Neural cell (in vitro differentiated cells): ENCODE results near the gene HS6ST3. TPM values are rescaled to one million over a fixed set of nuclear protein-coding genes. Genes with fewer than 3 reads are reported as not detected.

Source experiments
- H2AFZ ChIP-seq: fragments of 200-600, 300-800 bp; sonication (generic), shearing (Covaris generic); 2 replicates; pipeline ENCODE4 v1.6.0; 2014; ENCODE audit warnings: low read depth, mild to moderate bottlenecking, antibody characterized with exemption, low read length, moderate library complexity
- H3F3A ChIP-seq: fragments of 200-600 bp; shearing (Covaris generic); 2 replicates; pipeline ENCODE4 v1.6.1; 2016; ENCODE audit warnings: mild to moderate bottlenecking, moderate library complexity, mixed read lengths, antibody characterized with exemption, low read length; ENCODE audit not compliant: insufficient read depth, poor library complexity, severe bottlenecking
- H3K27ac ChIP-seq: fragments of 200-600, 300-800 bp; sonication (generic), shearing (Covaris generic); 2 replicates; pipeline ENCODE4 v1.5.1; 2014; ENCODE audit warnings: mild to moderate bottlenecking, low read length, moderate library complexity
- H3K27me3 ChIP-seq: fragments of 300-800, 200-600 bp; sonication (generic), shearing (Covaris generic); 2 replicates; pipeline ENCODE4 v1.6.0; 2014; ENCODE audit warnings: mild to moderate bottlenecking, low read depth, low read length, moderate library complexity; ENCODE audit not compliant: insufficient read depth
- H3K36me3 ChIP-seq: fragments of 300-800, 200-600 bp; sonication (generic), shearing (Covaris generic); 2 replicates; pipeline ENCODE4 v1.5.1; 2014; ENCODE audit warnings: mild to moderate bottlenecking, antibody characterized with exemption, low read length, moderate library complexity; ENCODE audit not compliant: insufficient read depth
- H3K4me2 ChIP-seq: fragments of 300-800, 200-600 bp; sonication (generic), shearing (Covaris generic); 2 replicates; pipeline ENCODE4 v1.6.0; 2014; ENCODE audit warnings: mild to moderate bottlenecking, low read length
- H3K4me3 ChIP-seq: fragments of 300-800, 200-600 bp; sonication (generic), shearing (Covaris generic); 2 replicates; pipeline ENCODE4 v1.5.1; 2014; ENCODE audit warnings: mild to moderate bottlenecking, low read length, moderate library complexity
- H3K79me2 ChIP-seq: fragments of 200-600 bp; shearing (Covaris generic); replicated peaks from 2 replicates; pipeline ENCODE4 v1.6.0; 2014; ENCODE audit warnings: mild to moderate bottlenecking, low read length, moderate library complexity; ENCODE audit not compliant: insufficient read depth
- H3K9ac ChIP-seq: fragments of 300-800, 200-600 bp; sonication (generic), shearing (Covaris generic); 2 replicates; pipeline ENCODE4 v1.6.1; 2016; ENCODE audit warnings: mild to moderate bottlenecking, low read length, mixed read lengths
- H3K9me2 ChIP-seq: fragments of 200-600 bp; shearing (Covaris generic); 2 replicates; pipeline ENCODE4 v1.6.1; 2016; ENCODE audit warnings: mild to moderate bottlenecking, low read length, mixed read lengths; ENCODE audit not compliant: insufficient read depth
- H3K9me3 ChIP-seq: fragments of 200-600, 300-800 bp; sonication (generic), shearing (Covaris generic); 2 replicates; pipeline ENCODE4 v1.6.1; 2016; ENCODE audit warnings: mild to moderate bottlenecking, mixed run types, low read length, moderate library complexity, mixed read lengths
- H4K20me1 ChIP-seq: fragments of 200-600 bp; shearing (Covaris generic); 2 replicates; pipeline ENCODE4 v1.6.1; 2016; ENCODE audit warnings: mild to moderate bottlenecking, mixed run types; ENCODE audit not compliant: insufficient read depth
- EP300 ChIP-seq: fragments of 450-650 bp; conservative IDR thresholded peaks from 2 replicates; pipeline ENCODE4 v1.6.1; 2014; ENCODE audit warnings: antibody characterized with exemption, mild to moderate bottlenecking, moderate library complexity; ENCODE audit not compliant: poor library complexity, severe bottlenecking
- EZH2 ChIP-seq: fragments of 200-600, 300-800 bp; shearing (Covaris generic), sonication (generic); IDR thresholded peaks from 2 replicates; pipeline ENCODE4 v1.6.1; 2014; ENCODE audit warnings: antibody characterized with exemption, low read length, borderline replicate concordance, mild to moderate bottlenecking; ENCODE audit not compliant: insufficient read depth, poor library complexity, severe bottlenecking
- MXI1 ChIP-seq: fragments of 450-650 bp; conservative IDR thresholded peaks from 2 replicates; pipeline ENCODE4 v1.6.1; 2014; ENCODE audit warnings: antibody characterized with exemption, mild to moderate bottlenecking; ENCODE audit not compliant: poor library complexity, severe bottlenecking
- POLR2AphosphoS5 ChIP-seq: IDR thresholded peaks from 2 replicates; pipeline ENCODE4 v1.6.1; 2012
- RAD21 ChIP-seq: fragments of 450-650 bp; conservative IDR thresholded peaks from 2 replicates; pipeline ENCODE4 v1.6.1; 2014; ENCODE audit warnings: antibody characterized with exemption, mild to moderate bottlenecking, moderate library complexity
- SMC3 ChIP-seq: fragments of 450-650 bp; conservative IDR thresholded peaks from 2 replicates; pipeline ENCODE4 v1.6.1; 2014; ENCODE audit warnings: antibody characterized with exemption, mild to moderate bottlenecking, moderate library complexity; ENCODE audit not compliant: poor library complexity
- TAF1 ChIP-seq: IDR thresholded peaks from 2 replicates; pipeline ENCODE4 v1.6.1; 2012; ENCODE audit warnings: low read depth
- polyA plus RNA-seq: library from polyadenylated mRNA; depleted of rRNA; stranded (reverse); fragments of >200 nt; gene quantifications from 2 replicates; pipeline ENCODE4 v1.2.3, GENCODE V29; 2014
- TF ChIP-seq, protein P1 (sequence below): fragments of 450-650 bp; IDR thresholded peaks from 2 replicates; pipeline ENCODE4 v1.5.1; 2014; ENCODE audit warnings: antibody characterized with exemption, mild to moderate bottlenecking, moderate library complexity; ENCODE audit not compliant: poor library complexity, severe bottlenecking
- TF ChIP-seq, protein P2 (sequence below): IDR thresholded peaks from 2 replicates; pipeline ENCODE4 v1.6.1; 2012; ENCODE audit warnings: borderline replicate concordance

Gene HS6ST3
- polyA plus RNA-seq, 1 donor from 2014 or later = 10.9 TPM

GRCh38 chr13:96768524-96768923, 678.6 kb downstream of the HS6ST3 start:
- no peak for TF ChIP-seq EZH2
- no peak for TF ChIP-seq MXI1
- TF ChIP-seq POLR2AphosphoS5 = no peak
- TF ChIP-seq RAD21 = no peak
- no peak for TF ChIP-seq SMC3
- TF ChIP-seq EP300 = no peak
- TF ChIP-seq, protein P1, sequence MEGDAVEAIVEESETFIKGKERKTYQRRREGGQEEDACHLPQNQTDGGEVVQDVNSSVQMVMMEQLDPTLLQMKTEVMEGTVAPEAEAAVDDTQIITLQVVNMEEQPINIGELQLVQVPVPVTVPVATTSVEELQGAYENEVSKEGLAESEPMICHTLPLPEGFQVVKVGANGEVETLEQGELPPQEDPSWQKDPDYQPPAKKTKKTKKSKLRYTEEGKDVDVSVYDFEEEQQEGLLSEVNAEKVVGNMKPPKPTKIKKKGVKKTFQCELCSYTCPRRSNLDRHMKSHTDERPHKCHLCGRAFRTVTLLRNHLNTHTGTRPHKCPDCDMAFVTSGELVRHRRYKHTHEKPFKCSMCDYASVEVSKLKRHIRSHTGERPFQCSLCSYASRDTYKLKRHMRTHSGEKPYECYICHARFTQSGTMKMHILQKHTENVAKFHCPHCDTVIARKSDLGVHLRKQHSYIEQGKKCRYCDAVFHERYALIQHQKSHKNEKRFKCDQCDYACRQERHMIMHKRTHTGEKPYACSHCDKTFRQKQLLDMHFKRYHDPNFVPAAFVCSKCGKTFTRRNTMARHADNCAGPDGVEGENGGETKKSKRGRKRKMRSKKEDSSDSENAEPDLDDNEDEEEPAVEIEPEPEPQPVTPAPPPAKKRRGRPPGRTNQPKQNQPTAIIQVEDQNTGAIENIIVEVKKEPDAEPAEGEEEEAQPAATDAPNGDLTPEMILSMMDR = no peak
- TF ChIP-seq TAF1 = no peak
- TF ChIP-seq, protein P2, sequence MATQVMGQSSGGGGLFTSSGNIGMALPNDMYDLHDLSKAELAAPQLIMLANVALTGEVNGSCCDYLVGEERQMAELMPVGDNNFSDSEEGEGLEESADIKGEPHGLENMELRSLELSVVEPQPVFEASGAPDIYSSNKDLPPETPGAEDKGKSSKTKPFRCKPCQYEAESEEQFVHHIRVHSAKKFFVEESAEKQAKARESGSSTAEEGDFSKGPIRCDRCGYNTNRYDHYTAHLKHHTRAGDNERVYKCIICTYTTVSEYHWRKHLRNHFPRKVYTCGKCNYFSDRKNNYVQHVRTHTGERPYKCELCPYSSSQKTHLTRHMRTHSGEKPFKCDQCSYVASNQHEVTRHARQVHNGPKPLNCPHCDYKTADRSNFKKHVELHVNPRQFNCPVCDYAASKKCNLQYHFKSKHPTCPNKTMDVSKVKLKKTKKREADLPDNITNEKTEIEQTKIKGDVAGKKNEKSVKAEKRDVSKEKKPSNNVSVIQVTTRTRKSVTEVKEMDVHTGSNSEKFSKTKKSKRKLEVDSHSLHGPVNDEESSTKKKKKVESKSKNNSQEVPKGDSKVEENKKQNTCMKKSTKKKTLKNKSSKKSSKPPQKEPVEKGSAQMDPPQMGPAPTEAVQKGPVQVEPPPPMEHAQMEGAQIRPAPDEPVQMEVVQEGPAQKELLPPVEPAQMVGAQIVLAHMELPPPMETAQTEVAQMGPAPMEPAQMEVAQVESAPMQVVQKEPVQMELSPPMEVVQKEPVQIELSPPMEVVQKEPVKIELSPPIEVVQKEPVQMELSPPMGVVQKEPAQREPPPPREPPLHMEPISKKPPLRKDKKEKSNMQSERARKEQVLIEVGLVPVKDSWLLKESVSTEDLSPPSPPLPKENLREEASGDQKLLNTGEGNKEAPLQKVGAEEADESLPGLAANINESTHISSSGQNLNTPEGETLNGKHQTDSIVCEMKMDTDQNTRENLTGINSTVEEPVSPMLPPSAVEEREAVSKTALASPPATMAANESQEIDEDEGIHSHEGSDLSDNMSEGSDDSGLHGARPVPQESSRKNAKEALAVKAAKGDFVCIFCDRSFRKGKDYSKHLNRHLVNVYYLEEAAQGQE = no peak
- H3K27me3 ChIP-seq = no peaks in the 10 kb centered on the region
- H3K79me2 ChIP-seq = no peaks in the 10 kb centered on the region
- no peak overlapping the region for H3K4me3 ChIP-seq
- H3K9me2 ChIP-seq = no peaks in the 10 kb centered on the region
- no peak overlapping the region for H3K4me2 ChIP-seq
- H3K36me3 ChIP-seq = no peaks in the 10 kb centered on the region
- no peaks in the 10 kb centered on the region for H3K9me3 ChIP-seq
- H4K20me1 ChIP-seq = no peaks in the 10 kb centered on the region
- peaks cover 3% of the 10 kb centered on the region for H3F3A ChIP-seq
- H3K9ac ChIP-seq = no peak overlapping the region
- H2AFZ ChIP-seq = no peak overlapping the region
- H3K27ac ChIP-seq = no peak overlapping the region

- no peaks in the 10 kb centered on the region for H3K27me3 ChIP-seq
- no peaks in the 10 kb centered on the region for H3K36me3 ChIP-seq
- no peaks in the 10 kb centered on the region for H4K20me1 ChIP-seq
- H3K4me3 ChIP-seq = no peak overlapping the region
- no peak overlapping the region for H2AFZ ChIP-seq
- no peak overlapping the region for H3K27ac ChIP-seq
- no peaks in the 10 kb centered on the region for H3K79me2 ChIP-seq
- H3K9me2 ChIP-seq = no peaks in the 10 kb centered on the region
- no peak overlapping the region for H3K9ac ChIP-seq
- no peaks in the 10 kb centered on the region for H3K9me3 ChIP-seq
- no peak for TF ChIP-seq SMC3
- TF ChIP-seq EZH2 = no peak
- no peak for TF ChIP-seq EP300
- TF ChIP-seq POLR2AphosphoS5 = no peak
- no peak for TF ChIP-seq MXI1
- no peak for TF ChIP-seq RAD21
- no peak for TF ChIP-seq TAF1
- TF ChIP-seq, protein P1 = no peak
- TF ChIP-seq, protein P2 = no peak
- no peak overlapping the region for H3K4me2 ChIP-seq
- peaks cover 3% of the 10 kb centered on the region for H3F3A ChIP-seq
Measured at GRCh38 chr13:96769874-96770273, 680.0 kb downstream of the HS6ST3 start.
